Measurements from ENCODE around the gene S100P. TPM values are rescaled to one million over a fixed set of nuclear protein-coding genes. Genes with fewer than 3 reads are reported as not detected.

The S100P gene
- total RNA-seq, 1 donor from 2014 or later, result 3.6 TPM

GRCh38 chr4:6709230-6710114 is 15.8 kb downstream of the S100P start, which contains the start of gene MRFAP1L1:
Gene MRFAP1L1, minus strand, starts transcription at chr4:6709865. Its CDS starts 236 bp downstream, at chr4:6709629.
- H3K27me3 ChIP-seq, result no peaks in the 10 kb centered on the region
- H3K4me1 ChIP-seq, result peaks cover 29% of the 10 kb centered on the region
- H3K36me3 ChIP-seq, result no peaks in the 10 kb centered on the region
- peak within 1 kb of the TSS; percentile 98 for H3K4me3 ChIP-seq
- DNase-seq (peak; percentile 98), ATAC-seq (peak; percentile 99)
- peak within 1 kb of the TSS; percentile 86 for H3K27ac ChIP-seq
- peak; percentile 18 for TF ChIP-seq CTCF (IDR thresholded peaks at IDR 0.05)
- no peaks in the 10 kb centered on the region for H3K9me3 ChIP-seq
- intact Hi-C loops (cut with DNase I), result no loop called here

GRCh38 chr4:6710282-6710681 is 16.6 kb downstream of the S100P start:
- H3K27me3 ChIP-seq, result no peaks in the 10 kb centered on the region
- intact Hi-C loops (cut with DNase I), result no loop called here
- no peak for DNase-seq
- H3K36me3 ChIP-seq, result no peaks in the 10 kb centered on the region
- ATAC-seq, result no peak
- H3K27ac ChIP-seq, result peak overlapping the region; percentile 86
- no peaks in the 10 kb centered on the region for H3K9me3 ChIP-seq
- peak overlapping the region; percentile 98 for H3K4me3 ChIP-seq
- no peak for TF ChIP-seq CTCF (IDR thresholded peaks at IDR 0.05)
- H3K4me1 ChIP-seq, result peaks cover 29% of the 10 kb centered on the region

GRCh38 chr4:6710996-6711395 is 17.3 kb downstream of the S100P start:
- no peaks in the 10 kb centered on the region for H3K9me3 ChIP-seq
- H3K4me3 ChIP-seq, result no peak overlapping the region
- H3K4me1 ChIP-seq, result peaks cover 26% of the 10 kb centered on the region
- TF ChIP-seq CTCF (IDR thresholded peaks at IDR 0.05), result no peak
- no peaks in the 10 kb centered on the region for H3K27me3 ChIP-seq
- H3K36me3 ChIP-seq, result no peaks in the 10 kb centered on the region
- no peak overlapping the region for H3K27ac ChIP-seq
- DNase-seq (no peak), ATAC-seq (no peak)
- intact Hi-C loops (cut with DNase I), result no loop called here

- no peak for TF ChIP-seq CTCF (IDR thresholded peaks at IDR 0.05)
Observed at GRCh38 chr4:6714954-6715353, 21.3 kb downstream of the S100P start.

DNA sequence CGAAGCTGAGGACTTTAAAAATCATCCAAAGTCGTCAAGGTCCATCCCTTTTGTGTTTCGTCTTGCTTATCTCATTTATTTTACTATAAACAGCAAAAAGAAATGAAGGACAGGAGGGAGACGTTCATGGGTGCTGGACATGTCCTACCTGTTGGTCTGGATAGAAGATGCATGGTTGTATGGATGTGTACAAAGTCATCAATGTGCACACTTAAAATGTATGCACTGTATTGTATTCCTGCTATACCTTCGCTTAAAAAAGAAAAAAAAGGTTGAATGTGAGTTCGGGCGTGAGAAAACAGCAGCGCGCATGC is 22.0 kb downstream of the S100P start:
- no peak for TF ChIP-seq CTCF (IDR thresholded peaks at IDR 0.05)
- Histone ChIP-seq H3K36me3 (peaks cover 10% of the 10 kb centered on the region), H3K27me3 (no peaks in the 10 kb centered on the region), H3K4me3 (peak overlapping the region; percentile 77), H3K9me3 (no peaks in the 10 kb centered on the region), H3K4me1 (peaks cover 16% of the 10 kb centered on the region), H3K27ac (peak overlapping the region; percentile 93)
- intact Hi-C loops (cut with DNase I), result no loop called here
- ATAC-seq (no peak), DNase-seq (no peak)

More at GRCh38 chr4:6714954-6715353, 21.3 kb downstream of the S100P start:
- intact Hi-C loops (cut with DNase I), result no loop called here
- ATAC-seq (no peak), DNase-seq (no peak)
- H3K36me3 ChIP-seq, result peaks cover 10% of the 10 kb centered on the region
- H3K4me3 ChIP-seq, result no peak overlapping the region
- no peaks in the 10 kb centered on the region for H3K9me3 ChIP-seq
- H3K4me1 ChIP-seq, result peaks cover 22% of the 10 kb centered on the region
- no peaks in the 10 kb centered on the region for H3K27me3 ChIP-seq
- H3K27ac ChIP-seq, result no peak overlapping the region
